Measurements from ENCODE around the gene PDE9A.

PDE9A gene

DNA sequence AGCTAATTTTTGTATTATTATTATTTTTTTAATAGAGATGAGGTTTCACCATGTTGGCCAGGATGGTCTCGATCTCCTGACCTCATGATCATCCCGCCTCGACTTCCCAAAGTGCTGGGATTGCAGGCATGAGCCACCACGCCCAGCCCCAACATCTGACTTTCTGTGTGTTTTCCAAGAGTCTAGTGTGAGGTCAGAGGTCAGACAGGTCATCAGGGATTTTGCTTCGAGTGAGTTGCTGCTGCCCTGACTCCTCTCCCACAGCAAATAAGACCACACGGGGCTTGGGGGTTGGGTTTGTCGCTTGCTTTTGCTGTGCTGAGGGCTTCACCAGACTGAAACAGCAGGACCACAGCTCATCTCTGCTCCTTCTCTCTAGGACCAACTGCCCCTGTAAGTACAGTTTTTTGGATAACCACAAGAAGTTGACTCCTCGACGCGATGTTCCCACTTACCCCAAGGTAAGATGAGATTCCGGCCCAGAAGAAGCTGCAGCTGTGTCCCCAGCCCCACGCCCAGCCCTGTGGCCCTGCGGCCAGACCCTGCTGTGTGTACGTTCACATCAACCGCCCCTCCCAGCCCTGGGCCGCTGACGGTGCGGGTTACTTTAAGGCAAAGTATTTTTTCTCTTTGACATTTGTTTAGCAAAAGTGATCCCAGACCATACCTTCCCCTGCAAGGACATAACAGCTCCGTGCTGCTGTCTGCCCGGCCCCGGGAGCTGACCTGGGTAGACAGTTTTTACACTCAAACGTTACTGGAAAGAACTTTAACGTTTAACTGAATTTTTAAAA is 97.5 kb downstream of the PDE9A start:
- Histone ChIP-seq H4K20me1 (ENCODE audit: insufficient read depth) (no peaks in the 10 kb centered on the region), H3K27ac (no peak overlapping the region), H3K79me2 (ENCODE audit: insufficient read depth, low read depth) (no peaks in the 10 kb centered on the region), H3K9ac (no peak overlapping the region), H3K4me1 (ENCODE audit: low read depth, poor library complexity, severe bottlenecking) (no peaks in the 10 kb centered on the region), H3K4me3 (IDR thresholded peaks at IDR 0.05; ENCODE audit: insufficient read depth, low read depth, low read length) (no peak overlapping the region), H2AFZ (ENCODE audit: low read depth) (no peak overlapping the region), H3K4me2 (no peak overlapping the region), H3K36me3 (ENCODE audit: insufficient read depth) (no peaks in the 10 kb centered on the region), H3K27me3 (ENCODE audit: insufficient read depth, low read depth) (peaks cover 95% of the 10 kb centered on the region)
- TF ChIP-seq, protein P1, sequence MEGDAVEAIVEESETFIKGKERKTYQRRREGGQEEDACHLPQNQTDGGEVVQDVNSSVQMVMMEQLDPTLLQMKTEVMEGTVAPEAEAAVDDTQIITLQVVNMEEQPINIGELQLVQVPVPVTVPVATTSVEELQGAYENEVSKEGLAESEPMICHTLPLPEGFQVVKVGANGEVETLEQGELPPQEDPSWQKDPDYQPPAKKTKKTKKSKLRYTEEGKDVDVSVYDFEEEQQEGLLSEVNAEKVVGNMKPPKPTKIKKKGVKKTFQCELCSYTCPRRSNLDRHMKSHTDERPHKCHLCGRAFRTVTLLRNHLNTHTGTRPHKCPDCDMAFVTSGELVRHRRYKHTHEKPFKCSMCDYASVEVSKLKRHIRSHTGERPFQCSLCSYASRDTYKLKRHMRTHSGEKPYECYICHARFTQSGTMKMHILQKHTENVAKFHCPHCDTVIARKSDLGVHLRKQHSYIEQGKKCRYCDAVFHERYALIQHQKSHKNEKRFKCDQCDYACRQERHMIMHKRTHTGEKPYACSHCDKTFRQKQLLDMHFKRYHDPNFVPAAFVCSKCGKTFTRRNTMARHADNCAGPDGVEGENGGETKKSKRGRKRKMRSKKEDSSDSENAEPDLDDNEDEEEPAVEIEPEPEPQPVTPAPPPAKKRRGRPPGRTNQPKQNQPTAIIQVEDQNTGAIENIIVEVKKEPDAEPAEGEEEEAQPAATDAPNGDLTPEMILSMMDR (conservative IDR thresholded peaks at IDR 0.05; ENCODE audit: low read depth, low read length) = no peak

- Histone ChIP-seq H3K36me3 (ENCODE audit: insufficient read depth) (no peaks in the 10 kb centered on the region), H4K20me1 (ENCODE audit: insufficient read depth) (no peaks in the 10 kb centered on the region), H3K4me3 (IDR thresholded peaks at IDR 0.05; ENCODE audit: insufficient read depth, low read depth, low read length) (no peak overlapping the region), H3K79me2 (ENCODE audit: insufficient read depth, low read depth) (no peaks in the 10 kb centered on the region), H3K27ac (no peak overlapping the region), H3K9ac (no peak overlapping the region), H2AFZ (ENCODE audit: low read depth) (no peak overlapping the region), H3K4me2 (no peak overlapping the region), H3K4me1 (ENCODE audit: low read depth, poor library complexity, severe bottlenecking) (no peaks in the 10 kb centered on the region), H3K27me3 (ENCODE audit: insufficient read depth, low read depth) (peaks cover 95% of the 10 kb centered on the region)
- TF ChIP-seq, protein P1 (conservative IDR thresholded peaks at IDR 0.05; ENCODE audit: low read depth, low read length) = no peak
Measured at GRCh38 chr21:42751866-42752265, 98.4 kb downstream of the PDE9A start.

DNA sequence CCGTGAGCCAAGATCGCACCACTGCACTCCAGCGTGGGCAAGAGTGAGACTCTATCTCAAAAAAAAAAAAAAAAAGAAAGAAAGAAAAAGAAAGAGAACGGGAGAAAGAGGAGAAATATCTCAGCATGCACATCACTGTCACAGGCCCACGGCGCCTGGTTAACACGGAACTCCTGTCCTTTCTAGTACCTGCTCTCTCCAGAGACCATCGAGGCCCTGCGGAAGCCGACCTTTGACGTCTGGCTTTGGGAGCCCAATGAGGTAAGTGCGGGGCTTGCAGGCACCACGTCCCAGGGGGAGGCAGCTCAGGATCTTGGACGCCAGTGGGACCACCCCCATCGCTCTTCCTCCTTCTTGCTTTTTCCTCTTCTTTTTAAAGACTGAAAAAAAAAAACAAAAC is 100.4 kb downstream of the PDE9A start:
- Histone ChIP-seq H2AFZ (ENCODE audit: low read depth) (no peak overlapping the region), H3K4me3 (IDR thresholded peaks at IDR 0.05; ENCODE audit: insufficient read depth, low read depth, low read length) (no peak overlapping the region), H3K27me3 (ENCODE audit: insufficient read depth, low read depth) (peaks cover 95% of the 10 kb centered on the region), H3K36me3 (ENCODE audit: insufficient read depth) (no peaks in the 10 kb centered on the region), H4K20me1 (ENCODE audit: insufficient read depth) (no peaks in the 10 kb centered on the region), H3K4me1 (ENCODE audit: low read depth, poor library complexity, severe bottlenecking) (no peaks in the 10 kb centered on the region), H3K27ac (no peak overlapping the region), H3K79me2 (ENCODE audit: insufficient read depth, low read depth) (no peaks in the 10 kb centered on the region), H3K4me2 (no peak overlapping the region), H3K9ac (no peak overlapping the region)
- TF ChIP-seq, protein P1 (conservative IDR thresholded peaks at IDR 0.05; ENCODE audit: low read depth, low read length) = no peak

DNA sequence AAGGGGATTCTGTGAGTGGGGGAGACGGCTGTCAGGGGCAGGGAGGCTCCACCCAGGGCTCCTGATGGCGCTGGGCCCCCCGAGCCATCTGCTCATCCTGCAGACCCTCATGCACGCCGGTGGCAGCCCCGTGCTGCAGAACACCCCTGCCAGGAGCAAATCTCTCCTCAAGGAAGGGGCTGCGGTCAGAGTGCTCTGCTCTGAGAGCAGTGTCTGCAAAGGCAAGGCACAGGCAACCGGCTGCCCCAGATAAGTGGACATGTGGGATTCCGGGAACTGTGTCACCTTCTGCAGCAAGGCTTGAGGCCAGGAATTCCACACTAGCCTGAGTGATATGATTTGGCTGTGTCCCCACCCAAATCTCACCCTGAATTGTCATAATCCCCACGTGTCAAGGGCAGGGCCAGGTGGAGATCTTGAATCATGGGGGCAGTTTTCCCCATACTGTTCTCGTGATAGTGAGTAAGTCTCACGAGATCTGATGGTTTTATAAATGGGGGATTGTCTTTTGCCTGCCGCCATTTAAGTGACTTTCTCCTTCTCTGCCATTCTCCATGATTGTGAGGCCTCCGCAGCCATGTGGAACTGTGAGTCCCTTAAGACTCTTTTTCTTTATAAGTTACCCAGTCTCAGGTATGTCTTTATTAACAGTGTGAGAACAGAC is 101.0 kb downstream of the PDE9A start:
- Histone ChIP-seq H2AFZ (ENCODE audit: low read depth) (no peak overlapping the region), H3K27me3 (ENCODE audit: insufficient read depth, low read depth) (peaks cover 95% of the 10 kb centered on the region), H3K79me2 (ENCODE audit: insufficient read depth, low read depth) (no peaks in the 10 kb centered on the region), H3K27ac (no peak overlapping the region), H4K20me1 (ENCODE audit: insufficient read depth) (no peaks in the 10 kb centered on the region), H3K4me2 (no peak overlapping the region), H3K4me3 (IDR thresholded peaks at IDR 0.05; ENCODE audit: insufficient read depth, low read depth, low read length) (no peak overlapping the region), H3K9ac (no peak overlapping the region), H3K4me1 (ENCODE audit: low read depth, poor library complexity, severe bottlenecking) (no peaks in the 10 kb centered on the region), H3K36me3 (ENCODE audit: insufficient read depth) (no peaks in the 10 kb centered on the region)
- TF ChIP-seq, protein P1 (conservative IDR thresholded peaks at IDR 0.05; ENCODE audit: low read depth, low read length) = no peak
